HEK293 (cell line): ENCODE data around the gene TSPEAR.

Experiments used
- HOXC10 ChIP-seq: sonication (generic); formaldehyde crosslinking; IDR thresholded peaks from 2 replicates; pipeline ENCODE4 v1.8.1; 2023; ENCODE audit warnings: mild to moderate bottlenecking, missing genetic modification reagents
- KLF7 ChIP-seq: fragments of 450-650 bp; formaldehyde crosslinking; IDR thresholded peaks from 2 replicates; pipeline ENCODE4 v1.5.1; 2016; ENCODE audit warnings: missing biosample characterization, missing genetic modification characterization, borderline replicate concordance
- KLF9 ChIP-seq: fragments of 450-650 bp; formaldehyde crosslinking; IDR thresholded peaks from 2 replicates; pipeline ENCODE4 v1.5.1; 2016; ENCODE audit warnings: missing biosample characterization, missing genetic modification characterization, low read depth
- SCRT2 ChIP-seq: fragments of 450-650 bp; formaldehyde crosslinking; IDR thresholded peaks from 2 replicates; pipeline ENCODE4 v1.5.1; 2016; ENCODE audit warnings: missing biosample characterization, missing genetic modification characterization
- SETDB1 ChIP-seq: IDR thresholded peaks from one replicate; pipeline ENCODE4 v1.6.1; 2017; ENCODE audit warnings: mild to moderate bottlenecking, low read length, moderate library complexity, mixed read lengths; ENCODE audit not compliant: insufficient read length
- YY1 ChIP-seq: fragments of 450-650 bp; formaldehyde crosslinking; IDR thresholded peaks from 2 replicates; pipeline ENCODE4 v1.5.1; 2018; ENCODE audit warnings: missing biosample characterization, missing genetic modification characterization
- ZNF155 ChIP-seq: fragments of 450-650 bp; formaldehyde crosslinking; IDR thresholded peaks from 2 replicates; pipeline ENCODE4 v1.5.1; 2016; ENCODE audit warnings: missing biosample characterization, missing genetic modification characterization
- ZNF184 ChIP-seq: fragments of 450-650 bp; IDR thresholded peaks from 2 replicates; pipeline ENCODE4 v1.5.1; 2018; ENCODE audit warnings: missing biosample characterization, mild to moderate bottlenecking, missing genetic modification characterization
- ZNF248 ChIP-seq: fragments of 450-650 bp; formaldehyde crosslinking; IDR thresholded peaks from 2 replicates; pipeline ENCODE4 v1.5.1; 2017; ENCODE audit warnings: missing biosample characterization, missing genetic modification characterization
- ZNF280D ChIP-seq: fragments of 450-650 bp; formaldehyde crosslinking; IDR thresholded peaks from 2 replicates; pipeline ENCODE4 v1.5.1; 2016; ENCODE audit warnings: missing biosample characterization, missing genetic modification characterization
- ZNF292 ChIP-seq: fragments of 450-650 bp; formaldehyde crosslinking; IDR thresholded peaks from 2 replicates; pipeline ENCODE4 v1.5.1; 2016; ENCODE audit warnings: low read depth, missing biosample characterization, missing genetic modification characterization, borderline replicate concordance
- ZNF391 ChIP-seq: fragments of 450-650 bp; formaldehyde crosslinking; IDR thresholded peaks from 2 replicates; pipeline ENCODE4 v1.5.1; 2016; ENCODE audit warnings: low read depth, missing biosample characterization, missing genetic modification characterization, borderline replicate concordance
- ZNF426 ChIP-seq: fragments of 450-650 bp; formaldehyde crosslinking; IDR thresholded peaks from 2 replicates; pipeline ENCODE4 v1.5.1; 2017; ENCODE audit warnings: missing biosample characterization, missing genetic modification characterization, mild to moderate bottlenecking, inconsistent platforms, moderate library complexity
- ZNF510 ChIP-seq: fragments of 450-650 bp; formaldehyde crosslinking; IDR thresholded peaks from 2 replicates; pipeline ENCODE4 v1.5.1; 2018; ENCODE audit warnings: mild to moderate bottlenecking, missing genetic modification characterization, missing biosample characterization; ENCODE audit not compliant: insufficient replicate concordance
- ZNF560 ChIP-seq: fragments of 450-650 bp; formaldehyde crosslinking; IDR thresholded peaks from 2 replicates; pipeline ENCODE4 v1.5.1; 2017; ENCODE audit warnings: missing biosample characterization, missing genetic modification characterization, borderline replicate concordance
- ZNF701 ChIP-seq: fragments of 450-650 bp; formaldehyde crosslinking; IDR thresholded peaks from 2 replicates; pipeline ENCODE4 v1.5.1; 2016; ENCODE audit warnings: missing biosample characterization, missing genetic modification characterization
- ZNF830 ChIP-seq: fragments of 450-650 bp; IDR thresholded peaks from 2 replicates; pipeline ENCODE4 v1.5.0; 2018; ENCODE audit warnings: missing biosample characterization, missing genetic modification characterization, low read depth, mild to moderate bottlenecking, moderate library complexity
- TF ChIP-seq, protein P1 (sequence below): fragments of 450-650 bp; formaldehyde crosslinking; IDR thresholded peaks from 2 replicates; pipeline ENCODE4 v1.5.1; 2016; ENCODE audit warnings: missing biosample characterization, missing genetic modification characterization
- TF ChIP-seq, protein P2 (sequence below): fragments of 450-650 bp; formaldehyde crosslinking; IDR thresholded peaks from 2 replicates; pipeline ENCODE4 v1.5.1; 2017; ENCODE audit warnings: missing biosample characterization, missing genetic modification characterization

The TSPEAR gene

DNA sequence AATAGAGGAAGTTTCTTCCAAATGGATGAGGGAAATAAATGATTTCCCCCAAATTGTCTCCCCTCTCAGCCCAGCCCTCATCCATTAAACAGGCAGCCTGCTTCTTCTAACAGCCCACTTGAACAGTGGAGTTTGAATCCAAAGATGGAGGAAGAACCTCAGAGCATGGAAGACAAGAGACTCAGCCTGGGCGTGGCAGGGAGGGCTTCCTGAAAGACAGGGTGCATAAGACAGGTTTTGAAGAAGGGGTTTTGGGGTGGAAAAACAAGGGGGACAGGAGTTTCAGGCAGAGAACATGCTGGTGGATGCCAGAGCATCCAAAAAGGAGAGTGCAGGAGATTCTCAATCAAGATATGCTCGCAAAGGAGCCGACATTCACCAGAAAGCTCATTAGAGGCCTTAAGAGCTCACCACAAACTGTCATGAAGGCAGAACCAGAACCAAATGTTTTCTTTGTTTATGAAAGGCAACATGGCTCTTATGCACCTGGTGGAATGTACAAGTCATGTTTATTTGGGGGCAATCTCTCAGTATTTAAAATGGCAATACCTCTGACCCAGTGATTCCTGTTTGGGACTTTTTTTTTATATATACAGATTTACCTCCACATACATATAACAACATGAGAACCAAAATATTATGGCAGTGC is 26.5 kb upstream of the TSPEAR start (continued):
- TF ChIP-seq ZNF280D (tag by site-specific recombination) (0 out of 2 replicates have a peak, but pooled peaks have one; percentile 77), HOXC10 (CRISPR knock-in tag) (no peak), ZNF248 (tag by site-specific recombination) (peak; percentile 77), YY1 (tag by site-specific recombination) (no peak), ZNF292 (tag by site-specific recombination) (no peak), KLF7 (tag by site-specific recombination) (peak; percentile 26; the same call in 1 of the 2 replicates), ZNF426 (no peak), ZNF155 (tag by site-specific recombination) (no peak), SETDB1 (peak; percentile 82), ZNF830 (tag by site-specific recombination) (no peak), ZNF184 (tag by site-specific recombination) (0 out of 2 replicates have a peak, but pooled peaks have one; percentile 22), SCRT2 (tag by site-specific recombination) (no peak), ZNF391 (tag by site-specific recombination) (no peak), ZNF560 (tag by site-specific recombination) (no peak), ZNF701 (tag by site-specific recombination) (no peak), ZNF510 (peak; percentile 63), KLF9 (0 out of 2 replicates have a peak, but pooled peaks have one; percentile 19)
- TF ChIP-seq, protein P1, sequence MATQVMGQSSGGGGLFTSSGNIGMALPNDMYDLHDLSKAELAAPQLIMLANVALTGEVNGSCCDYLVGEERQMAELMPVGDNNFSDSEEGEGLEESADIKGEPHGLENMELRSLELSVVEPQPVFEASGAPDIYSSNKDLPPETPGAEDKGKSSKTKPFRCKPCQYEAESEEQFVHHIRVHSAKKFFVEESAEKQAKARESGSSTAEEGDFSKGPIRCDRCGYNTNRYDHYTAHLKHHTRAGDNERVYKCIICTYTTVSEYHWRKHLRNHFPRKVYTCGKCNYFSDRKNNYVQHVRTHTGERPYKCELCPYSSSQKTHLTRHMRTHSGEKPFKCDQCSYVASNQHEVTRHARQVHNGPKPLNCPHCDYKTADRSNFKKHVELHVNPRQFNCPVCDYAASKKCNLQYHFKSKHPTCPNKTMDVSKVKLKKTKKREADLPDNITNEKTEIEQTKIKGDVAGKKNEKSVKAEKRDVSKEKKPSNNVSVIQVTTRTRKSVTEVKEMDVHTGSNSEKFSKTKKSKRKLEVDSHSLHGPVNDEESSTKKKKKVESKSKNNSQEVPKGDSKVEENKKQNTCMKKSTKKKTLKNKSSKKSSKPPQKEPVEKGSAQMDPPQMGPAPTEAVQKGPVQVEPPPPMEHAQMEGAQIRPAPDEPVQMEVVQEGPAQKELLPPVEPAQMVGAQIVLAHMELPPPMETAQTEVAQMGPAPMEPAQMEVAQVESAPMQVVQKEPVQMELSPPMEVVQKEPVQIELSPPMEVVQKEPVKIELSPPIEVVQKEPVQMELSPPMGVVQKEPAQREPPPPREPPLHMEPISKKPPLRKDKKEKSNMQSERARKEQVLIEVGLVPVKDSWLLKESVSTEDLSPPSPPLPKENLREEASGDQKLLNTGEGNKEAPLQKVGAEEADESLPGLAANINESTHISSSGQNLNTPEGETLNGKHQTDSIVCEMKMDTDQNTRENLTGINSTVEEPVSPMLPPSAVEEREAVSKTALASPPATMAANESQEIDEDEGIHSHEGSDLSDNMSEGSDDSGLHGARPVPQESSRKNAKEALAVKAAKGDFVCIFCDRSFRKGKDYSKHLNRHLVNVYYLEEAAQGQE (tag by site-specific recombination): no peak
- TF ChIP-seq, protein P2, sequence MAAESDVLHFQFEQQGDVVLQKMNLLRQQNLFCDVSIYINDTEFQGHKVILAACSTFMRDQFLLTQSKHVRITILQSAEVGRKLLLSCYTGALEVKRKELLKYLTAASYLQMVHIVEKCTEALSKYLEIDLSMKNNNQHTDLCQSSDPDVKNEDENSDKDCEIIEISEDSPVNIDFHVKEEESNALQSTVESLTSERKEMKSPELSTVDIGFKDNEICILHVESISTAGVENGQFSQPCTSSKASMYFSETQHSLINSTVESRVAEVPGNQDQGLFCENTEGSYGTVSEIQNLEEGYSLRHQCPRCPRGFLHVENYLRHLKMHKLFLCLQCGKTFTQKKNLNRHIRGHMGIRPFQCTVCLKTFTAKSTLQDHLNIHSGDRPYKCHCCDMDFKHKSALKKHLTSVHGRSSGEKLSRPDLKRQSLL (tag by site-specific recombination): no peak
- TF ChIP-seq, all 188 proteins: peak for 12
